GM19438 (cell line): Measurements from ENCODE around the gene ATP8B4.
A peak's percentile ranks its signal among the peaks of the same experiment; 100 is the strongest.

Source experiments
- ATAC-seq: cut with Tn5 transposase; IDR thresholded peaks from one replicate; pipeline ENCODE4 v1.9.1; 2021; ENCODE audit warnings: low read depth; ENCODE audit not compliant: unreplicated experiment

Gene ATP8B4

DNA sequence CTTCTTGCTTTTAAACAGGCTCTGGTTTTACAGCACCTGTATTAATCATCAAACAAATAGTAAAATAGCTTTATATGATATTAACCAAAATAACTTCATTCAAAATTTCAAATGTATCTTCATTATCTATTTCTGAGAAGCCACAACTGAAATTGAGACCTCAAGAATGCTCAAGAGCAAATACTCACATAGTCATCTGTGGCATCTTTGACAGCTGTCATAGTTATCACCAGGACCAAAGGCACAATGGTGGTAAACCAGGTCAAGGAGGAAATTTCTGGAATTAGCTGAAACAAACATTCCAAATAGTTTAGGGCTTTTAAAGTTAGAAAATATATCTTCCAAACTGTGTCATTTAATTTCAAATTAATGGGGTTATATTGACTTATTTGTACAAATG lies 74.6 kb downstream of the ATP8B4 start:
- no peak for ATAC-seq

DNA sequence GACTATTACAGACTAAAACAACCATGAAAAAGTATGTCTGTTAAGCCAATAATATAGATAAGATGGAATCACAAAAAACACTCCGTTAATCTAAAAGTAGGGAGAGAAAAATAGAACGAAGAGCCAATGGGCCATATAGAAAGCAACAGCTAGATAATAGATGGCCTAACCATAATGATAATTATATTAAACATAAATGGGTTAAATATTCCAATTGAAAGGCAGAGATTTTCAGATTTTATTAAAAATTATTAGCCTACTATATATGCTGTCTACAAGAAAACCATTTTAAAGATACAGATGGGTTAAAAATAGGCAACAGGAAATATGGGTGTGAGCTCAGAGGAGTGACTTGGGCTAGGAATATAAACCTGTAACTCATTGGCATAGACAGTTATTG lies 76.3 kb downstream of the ATP8B4 start:
- ATAC-seq, result no peak

DNA sequence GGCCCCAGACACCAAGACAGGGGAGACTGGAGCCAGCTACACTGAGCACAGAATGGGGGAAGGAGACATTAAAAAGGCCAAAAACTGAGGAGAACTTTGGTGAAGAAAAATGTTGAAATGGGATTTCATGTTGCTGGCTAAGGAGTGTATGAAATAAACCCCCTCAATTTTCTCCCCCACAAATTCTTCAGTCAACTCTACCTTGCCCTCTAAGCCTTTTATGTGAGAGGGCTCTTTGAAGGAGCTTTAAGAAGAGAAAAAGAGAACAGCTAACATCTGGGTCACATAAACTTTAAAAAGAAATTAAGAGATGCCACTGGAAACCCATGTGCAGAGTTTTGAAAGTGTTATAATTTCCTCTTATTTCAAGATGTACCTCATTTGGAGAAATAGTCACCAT lies 88.6 kb downstream of the ATP8B4 start:
- no peak for ATAC-seq

DNA sequence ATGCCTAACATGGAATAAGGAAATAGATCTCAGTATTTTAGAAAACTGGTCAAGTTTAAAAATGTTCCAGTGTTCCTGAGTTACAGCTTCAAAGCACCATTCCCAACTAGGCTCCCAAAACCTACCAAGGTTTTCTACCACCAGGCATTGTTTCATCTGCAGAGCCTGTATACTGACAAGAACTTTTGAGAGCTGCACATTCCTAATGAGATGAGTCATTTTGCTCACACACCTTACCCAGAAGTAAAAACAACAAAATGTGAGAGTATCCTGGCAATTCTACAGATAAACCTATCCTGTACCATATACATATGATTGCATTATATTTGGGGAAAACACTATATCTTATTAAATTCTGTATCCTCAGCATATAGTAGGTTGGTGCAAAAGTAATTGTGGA lies 90.7 kb downstream of the ATP8B4 start:
- ATAC-seq, result no peak

DNA sequence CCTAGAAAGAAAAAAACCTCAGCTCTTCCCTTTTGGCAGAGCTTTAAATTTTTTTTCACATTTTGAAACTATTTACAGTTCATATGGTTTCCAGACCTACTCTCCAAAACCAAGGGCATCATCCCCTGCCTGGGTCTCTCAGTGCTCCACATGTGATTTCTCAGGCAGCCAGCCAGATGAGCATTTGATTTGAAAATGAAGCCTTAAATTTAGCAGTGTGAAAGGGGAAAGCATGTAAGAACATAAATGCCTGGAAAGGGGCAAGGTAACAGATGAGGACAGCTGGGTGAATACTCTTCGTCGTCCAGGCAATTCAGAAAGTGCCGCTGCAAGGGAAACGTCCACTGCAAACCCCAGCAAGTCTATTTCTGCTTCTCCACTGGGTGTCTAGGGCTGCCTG lies 94.8 kb downstream of the ATP8B4 start:
- no peak for ATAC-seq

DNA sequence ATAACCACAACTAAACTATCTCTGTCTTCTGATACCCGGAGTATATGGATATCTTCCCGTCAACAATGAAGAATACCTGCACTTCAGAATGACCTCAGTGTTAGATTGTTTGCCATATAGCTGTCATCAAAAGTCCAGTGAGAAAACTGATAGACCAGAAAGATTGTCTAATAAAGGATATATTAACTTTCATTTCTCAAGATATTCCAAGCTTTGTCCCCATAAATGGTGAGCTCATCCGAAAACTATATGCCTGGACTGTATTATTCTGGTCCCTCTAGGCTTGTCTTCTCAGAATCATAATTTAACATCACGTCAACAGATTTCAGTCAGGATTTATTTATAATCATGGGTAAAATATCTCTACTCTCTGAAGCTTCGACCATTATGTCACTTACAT lies 100.5 kb downstream of the ATP8B4 start:
- no peak for ATAC-seq

DNA sequence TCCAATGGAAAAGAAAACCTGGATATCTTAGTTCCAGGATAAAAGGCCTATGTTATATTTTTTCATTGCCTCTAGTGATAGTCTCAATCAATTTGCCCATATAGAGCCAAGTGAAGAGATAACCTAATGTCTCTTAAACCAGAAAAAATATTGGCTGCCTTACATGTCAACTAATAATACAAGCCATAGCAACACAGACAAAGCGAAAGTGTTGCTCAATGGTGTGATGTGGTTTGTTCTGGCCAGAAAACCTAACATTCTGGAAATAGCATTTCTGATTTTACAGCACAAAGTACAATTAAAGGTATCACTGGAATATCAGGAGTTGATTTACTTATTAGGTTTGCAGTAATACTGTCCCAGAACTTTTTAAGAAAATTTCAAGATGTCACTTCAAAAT lies 101.5 kb downstream of the ATP8B4 start:
- ATAC-seq, result no peak

DNA sequence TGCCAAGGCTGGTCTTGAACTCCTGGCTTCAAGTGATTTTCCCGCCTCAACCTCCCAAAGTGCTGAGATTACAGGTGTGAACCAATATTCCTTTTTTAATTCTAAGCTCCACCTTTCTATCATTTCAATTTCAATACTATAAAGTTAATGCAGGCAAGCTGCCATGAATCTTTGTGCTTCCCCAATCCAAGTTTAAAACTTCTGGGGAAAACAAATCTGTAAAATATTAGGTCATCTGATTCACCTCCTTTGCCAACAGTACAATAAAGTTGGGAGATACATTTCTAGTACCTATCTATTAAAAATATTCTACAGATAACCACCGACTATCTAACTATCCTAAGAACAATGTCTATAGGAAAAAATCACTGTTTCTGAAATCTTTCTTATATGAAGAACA lies 102.1 kb downstream of the ATP8B4 start:
- ATAC-seq, result no peak

DNA sequence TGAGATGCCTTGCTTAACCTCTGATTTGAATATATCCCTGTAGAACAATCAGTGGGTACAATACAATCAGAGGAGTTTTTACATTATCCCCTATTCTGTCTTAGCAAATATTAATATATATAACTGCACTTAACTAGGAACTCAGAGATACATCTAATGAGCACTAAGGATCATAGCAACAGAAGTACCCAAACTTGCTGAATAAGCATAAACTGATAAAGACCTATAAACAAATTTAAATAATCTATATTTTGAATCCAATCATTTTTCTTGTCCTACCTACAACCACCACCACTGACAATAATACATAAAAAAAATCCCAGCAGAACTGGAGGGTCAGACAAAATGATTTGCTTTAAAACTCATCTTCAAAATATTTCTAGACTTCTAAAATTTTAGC lies 106.2 kb downstream of the ATP8B4 start:
- ATAC-seq, result no peak

DNA sequence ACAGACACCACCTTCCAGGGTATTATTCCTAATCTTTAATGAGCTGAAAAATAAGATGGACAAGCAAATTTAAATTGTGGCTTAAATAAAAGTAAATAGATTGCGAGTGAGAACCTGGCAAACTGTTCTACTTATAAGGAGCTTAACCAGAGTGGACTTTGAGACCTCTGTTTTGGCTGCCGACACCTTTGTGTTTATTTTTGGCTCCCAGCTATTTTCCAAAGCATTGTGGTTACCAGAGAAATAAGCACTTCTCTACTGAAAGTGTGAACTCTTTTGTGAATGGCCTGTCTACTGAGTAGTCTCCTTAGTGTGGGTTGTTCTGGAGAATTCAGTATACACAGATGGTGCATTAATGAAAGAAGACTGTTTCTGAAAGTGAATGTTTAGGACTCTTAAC lies 109.4 kb downstream of the ATP8B4 start:
- ATAC-seq, result no peak

DNA sequence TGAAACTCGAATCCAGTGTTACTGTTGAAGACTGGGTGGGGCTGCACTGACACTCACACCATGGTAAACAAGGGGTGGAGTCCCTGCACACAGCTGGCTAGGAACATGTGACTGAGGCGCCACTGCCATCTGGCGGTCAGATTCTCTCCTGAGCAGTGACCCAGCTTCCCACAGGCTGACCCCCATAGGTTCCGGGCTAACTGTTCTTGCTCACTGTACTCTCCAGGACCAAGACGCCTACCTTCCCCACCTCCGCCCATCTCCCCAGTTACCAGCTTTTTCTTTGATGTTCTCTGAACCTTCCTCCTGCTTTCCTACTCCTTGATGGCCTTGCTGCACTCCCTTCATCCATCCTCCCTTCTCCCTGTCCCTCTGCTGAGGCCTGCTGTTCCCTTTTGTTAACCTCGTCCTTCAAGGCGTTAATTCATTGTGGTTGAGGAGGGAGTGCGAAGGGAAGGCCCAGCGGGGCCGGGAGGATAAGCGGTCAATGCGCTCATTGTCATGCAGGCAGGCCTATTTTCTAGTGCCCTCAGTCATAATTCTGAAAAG lies 115.2 kb downstream of the ATP8B4 start:
- ATAC-seq, result peak; percentile 100

DNA sequence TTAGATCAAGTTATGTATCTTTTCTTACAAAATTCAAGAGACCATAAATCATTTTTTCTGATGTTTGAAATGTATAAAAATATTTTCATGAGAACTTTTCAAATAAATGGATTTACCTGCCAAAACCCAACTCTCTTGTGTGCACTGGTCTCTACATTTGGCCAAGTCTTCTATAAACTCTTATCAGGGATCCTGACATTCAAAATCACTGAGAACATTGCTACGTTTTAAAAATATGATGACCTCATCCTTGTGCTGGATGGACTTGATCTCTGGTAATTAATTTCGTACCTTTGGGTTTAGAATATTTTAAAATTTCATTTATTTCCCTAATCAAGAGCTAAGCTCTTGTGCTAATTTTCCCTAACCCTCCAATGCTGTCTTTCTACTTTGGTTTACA lies 127.4 kb downstream of the ATP8B4 start:
- ATAC-seq, result no peak

DNA sequence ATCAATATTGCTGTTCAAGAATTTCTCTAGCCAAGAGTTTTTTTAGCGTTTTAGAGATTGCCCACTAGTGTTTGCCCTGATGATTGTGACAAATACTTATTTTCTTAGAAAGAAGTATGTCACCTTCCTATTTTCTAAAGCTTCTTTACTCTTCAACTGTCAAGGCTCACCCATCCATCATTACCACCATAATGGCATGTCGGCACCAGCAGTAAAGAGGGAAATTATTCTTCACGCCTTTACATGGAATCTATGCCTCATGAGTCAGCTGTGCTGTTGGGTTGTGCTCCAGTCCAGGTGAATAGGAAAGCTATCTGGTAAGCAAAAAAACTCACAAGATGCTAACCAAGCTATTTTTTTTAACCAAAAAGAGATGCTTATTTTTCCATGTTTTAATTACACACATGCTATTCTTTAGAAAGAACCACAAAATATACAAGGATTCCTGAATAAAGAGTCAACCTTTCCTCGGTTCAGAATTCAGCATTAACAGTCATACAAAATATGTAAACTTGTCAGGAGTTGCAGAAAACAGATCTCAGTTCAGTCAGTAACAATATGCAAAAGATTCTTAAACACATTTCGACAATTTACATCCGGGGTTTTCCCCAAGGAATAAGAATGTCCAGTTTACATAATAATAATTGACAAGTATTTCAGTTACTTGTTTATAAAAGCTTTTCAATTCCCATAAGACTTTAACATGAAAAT lies 128.0 kb downstream of the ATP8B4 start:
- ATAC-seq, result no peak

DNA sequence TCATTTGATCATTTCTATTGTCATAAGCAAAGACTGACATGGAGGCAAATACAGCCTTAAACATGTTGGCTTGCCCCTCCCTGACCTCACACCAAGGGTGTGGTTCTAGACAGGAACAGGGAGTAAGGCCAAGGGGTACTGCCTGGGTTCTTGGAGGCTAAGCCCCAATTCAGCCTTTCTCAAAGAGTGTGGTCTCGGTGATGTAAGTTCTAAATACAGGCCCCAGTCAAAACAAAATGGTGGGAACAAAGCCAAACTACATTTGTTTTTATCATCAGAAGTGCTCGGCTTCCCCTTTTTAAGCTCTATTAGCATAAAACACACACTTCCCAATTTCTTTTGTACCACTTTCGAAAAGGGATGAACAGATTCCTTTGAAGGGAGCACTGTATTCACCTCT lies 129.5 kb downstream of the ATP8B4 start:
- ATAC-seq, result no peak

DNA sequence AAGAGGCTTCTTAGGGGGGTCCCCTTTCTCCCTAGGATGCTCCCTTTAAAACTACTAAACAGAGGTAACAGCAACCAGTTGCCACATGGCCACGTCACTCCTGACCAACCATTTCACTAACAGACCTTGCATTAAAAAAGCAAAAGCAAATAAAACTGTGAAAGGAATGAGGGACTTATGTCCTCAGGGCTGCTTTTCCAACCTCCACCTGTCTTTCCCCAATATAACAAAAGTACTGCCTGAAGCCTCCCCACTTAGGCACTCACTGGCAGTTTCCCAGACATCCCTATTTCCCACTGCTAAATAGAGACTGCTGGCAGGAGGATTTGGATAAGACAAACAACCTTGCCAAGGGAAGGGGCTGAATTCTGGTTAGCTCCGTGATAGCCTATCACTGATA lies 130.3 kb downstream of the ATP8B4 start:
- no peak for ATAC-seq

DNA sequence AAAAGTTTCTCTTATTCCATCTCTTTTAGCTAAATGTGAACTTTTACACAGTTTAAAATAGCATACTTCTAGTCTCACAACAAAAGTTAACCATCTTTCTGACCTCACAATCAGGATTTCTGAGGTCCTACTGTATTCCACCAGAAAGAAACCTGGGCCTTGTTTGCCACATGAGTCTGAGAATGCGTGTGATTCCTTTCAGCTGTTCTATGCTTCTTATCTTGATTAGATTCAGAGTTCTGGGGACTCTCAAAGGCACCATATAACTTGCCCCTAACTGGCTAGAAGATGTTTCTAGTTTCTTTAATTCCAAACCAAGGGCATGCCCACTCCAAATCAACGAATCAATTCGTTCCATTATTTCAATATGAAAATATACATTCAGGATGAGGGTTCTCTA lies 131.1 kb downstream of the ATP8B4 start:
- ATAC-seq, result no peak

DNA sequence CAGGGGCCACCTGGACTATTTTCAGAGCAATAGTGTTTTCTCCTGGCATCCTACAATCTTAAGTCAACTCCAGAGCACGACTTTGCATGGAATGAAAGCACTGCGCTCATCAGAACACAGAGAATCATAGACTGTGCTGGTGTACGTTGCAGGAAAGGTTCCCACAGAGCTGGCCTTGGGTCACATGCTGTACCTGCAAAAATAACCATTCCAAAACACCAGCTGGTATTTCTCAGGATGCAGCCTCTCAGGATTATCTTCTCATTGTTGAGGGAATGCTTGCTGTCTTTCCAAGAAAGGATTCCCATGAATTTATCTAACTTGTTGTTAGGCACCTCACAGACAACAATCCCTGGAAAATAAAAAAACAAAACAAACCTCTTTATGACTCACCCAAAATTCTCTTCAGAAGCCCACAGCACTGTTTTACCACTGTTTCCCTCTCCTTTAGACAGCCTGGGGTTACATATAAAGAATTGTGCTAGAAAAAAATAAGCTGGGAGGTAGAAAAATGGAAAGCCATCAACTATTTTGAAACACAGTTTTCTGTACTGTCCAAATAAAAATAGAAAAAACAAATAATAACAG lies 131.7 kb downstream of the ATP8B4 start:
- ATAC-seq, result no peak

DNA sequence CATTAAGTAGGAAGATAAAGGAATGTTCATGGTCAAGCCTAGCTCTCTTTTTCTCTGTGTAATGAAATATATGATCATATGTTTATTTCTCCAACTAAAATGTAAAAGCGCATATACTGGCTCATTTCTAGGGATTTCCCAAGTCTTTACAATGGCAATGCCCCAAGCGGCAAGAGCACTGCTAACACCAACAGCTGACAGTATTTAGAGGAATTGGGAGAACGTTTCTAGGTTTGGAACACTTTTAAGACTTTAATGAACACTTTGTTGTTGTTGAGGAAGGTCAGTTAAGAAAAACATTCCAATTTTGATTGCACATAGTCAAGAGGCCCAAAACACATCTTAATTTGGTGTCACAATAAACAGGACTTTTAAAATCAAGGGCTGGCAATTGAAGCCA lies 132.7 kb downstream of the ATP8B4 start:
- no peak for ATAC-seq

DNA sequence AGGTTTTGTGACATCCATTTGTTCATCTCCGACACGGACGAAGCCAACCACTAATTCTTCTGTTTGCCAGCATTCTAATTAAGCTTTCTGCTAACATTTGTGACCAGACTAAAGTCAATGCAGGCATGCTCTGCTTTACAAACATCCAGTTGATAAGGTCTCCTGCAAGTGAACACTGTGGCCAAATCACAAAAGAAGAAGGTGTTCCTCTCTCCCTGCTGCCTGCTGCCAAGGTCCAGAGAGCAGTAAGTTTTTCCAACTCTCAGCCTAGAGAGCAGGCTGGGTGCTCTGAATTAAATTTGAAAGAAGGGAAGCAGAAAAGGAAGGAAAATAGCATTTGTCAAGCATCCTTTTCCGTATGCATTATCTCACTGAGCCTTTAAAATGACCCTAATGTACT lies 133.6 kb downstream of the ATP8B4 start:
- ATAC-seq, result no peak

DNA sequence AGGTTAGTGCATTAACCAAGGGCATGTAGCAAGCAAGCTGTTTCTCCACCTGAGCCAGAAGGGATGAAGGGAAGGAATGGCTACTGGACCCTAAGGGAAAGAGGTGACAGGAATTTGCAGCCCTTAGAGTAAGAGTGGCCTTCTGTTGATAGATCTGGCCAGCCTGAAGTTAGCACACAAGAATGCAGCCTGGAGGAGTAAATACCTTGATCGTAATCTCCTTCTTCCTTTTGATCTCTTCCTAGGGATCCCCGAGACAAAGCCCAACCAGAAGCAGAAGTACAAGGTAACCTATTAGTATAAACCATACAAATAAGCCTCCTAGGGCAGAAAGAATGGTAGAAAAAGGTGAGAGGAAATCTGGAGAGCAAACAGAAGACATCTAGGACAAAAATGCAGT lies 134.6 kb downstream of the ATP8B4 start:
- no peak for ATAC-seq

DNA sequence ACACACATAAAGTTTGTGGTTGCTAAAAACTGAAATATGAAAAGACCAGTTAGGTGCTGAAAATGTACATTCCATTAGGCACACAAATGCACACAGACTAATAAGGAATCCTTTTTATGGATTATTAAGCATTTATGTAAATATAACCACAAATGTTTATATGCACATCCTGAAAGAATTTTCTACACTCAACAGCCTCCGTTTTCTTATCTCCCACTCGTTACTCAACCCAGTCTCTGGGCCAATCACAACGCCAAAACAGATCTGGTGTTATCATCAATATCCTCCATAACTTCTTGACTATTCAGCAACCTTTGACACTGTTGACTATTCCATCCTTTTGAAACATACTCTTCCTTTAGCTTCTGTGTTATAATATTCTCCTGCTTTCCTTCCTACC lies 136.4 kb downstream of the ATP8B4 start:
- ATAC-seq, result no peak

DNA sequence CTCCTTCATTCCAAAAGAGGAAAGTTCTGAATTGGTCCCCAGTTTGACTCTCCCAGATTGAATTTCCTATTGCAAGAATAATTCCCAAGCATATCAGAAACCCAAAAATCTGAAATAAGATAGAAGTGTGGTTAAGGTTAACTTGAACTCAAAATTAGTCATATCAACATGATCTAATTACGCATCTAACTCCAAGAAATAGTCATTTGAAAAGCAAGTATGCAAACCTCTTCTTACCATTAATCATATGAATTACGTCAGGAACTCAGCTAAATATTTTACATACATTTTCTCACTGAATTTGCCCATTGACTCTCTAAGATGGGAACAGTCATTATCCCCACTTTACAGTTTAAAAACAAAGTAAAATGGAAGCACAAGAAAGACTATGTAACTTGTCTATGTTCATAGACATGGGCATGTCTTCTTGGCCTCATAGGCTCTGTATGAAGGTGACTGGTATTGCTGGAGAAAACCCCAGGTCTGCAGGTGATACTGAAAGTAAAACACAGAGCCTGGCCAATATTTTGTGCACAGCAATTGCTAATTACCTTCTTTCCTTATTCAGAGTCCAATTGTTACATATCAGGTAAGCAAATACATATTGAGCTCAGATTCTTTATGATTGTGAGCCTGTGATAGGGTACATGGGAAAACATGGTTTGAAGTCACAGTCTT lies 139.2 kb downstream of the ATP8B4 start:
- ATAC-seq, result no peak
